ENCODE results near the gene LGALS9. TPM values are rescaled to one million over a fixed set of nuclear protein-coding genes. Genes with fewer than 3 reads are reported as not detected.
A peak's percentile ranks its signal among the peaks of the same experiment; 100 is the strongest.
"Not testable (repeated sequence)": the region's sequence is repeated elsewhere in the genome, so short reads cannot be mapped to it uniquely, and the experiment has no call there.

The LGALS9 gene
- total and polyA plus RNA-seq, 2 experiments from 2014 or later = 3.2 to 4.1 TPM

- TF ChIP-seq EZH2phosphoT487 (IDR thresholded peaks at IDR 0.05; ENCODE audit: insufficient read depth, low read depth) = no peak
- no peak for TF ChIP-seq EZH2 (IDR thresholded peaks at IDR 0.05; ENCODE audit: insufficient read depth, poor library complexity, severe bottlenecking)
- H3F3A ChIP-seq (ENCODE audit: insufficient read depth) = no peaks in the 10 kb centered on the region
- no peaks in the 10 kb centered on the region for H3K4me1 ChIP-seq (ENCODE audit: insufficient read depth)
- H3K4me3 ChIP-seq = no peak overlapping the region
- H3K27me3 ChIP-seq (replicated peaks; ENCODE audit: insufficient read depth) = no peaks in the 10 kb centered on the region
- H3K9me2 ChIP-seq (ENCODE audit: insufficient read depth) = no peaks in the 10 kb centered on the region
- no peak for DNase-seq
- H3K79me2 ChIP-seq (ENCODE audit: insufficient read depth) = no peaks in the 10 kb centered on the region
- H3K4me2 ChIP-seq (ENCODE audit: unreplicated experiment) = no peak overlapping the region
- 89 to 92% methylated on average over 3 of the region's 3 CpGs for WGBS, 2 experiments (ENCODE audit: low coverage in 1 of 2, low lambda C conversion rate in 2 of 2, missing lambda C conversion rate in 2 of 2)
- no peaks in the 10 kb centered on the region for H4K20me1 ChIP-seq (ENCODE audit: insufficient read depth)
- in situ Hi-C loops (cut with MboI) = loop anchor here (10.0 kb wide), 3 partner anchors 60 to 260 kb away; no protein-coding TSS in a partner anchor
- no peaks in the 10 kb centered on the region for H3K36me3 ChIP-seq (ENCODE audit: low read depth)
- H3K9ac ChIP-seq = no peak overlapping the region
- H2AFZ ChIP-seq = no peak overlapping the region
- H3K9me3 ChIP-seq (ENCODE audit: low read depth) = no peaks in the 10 kb centered on the region
- H3K27ac ChIP-seq = no peak overlapping the region
These were observed 6.4 kb upstream of the LGALS9 start for GRCh38 chr17:27624539-27624938.

GRCh38 chr17:27625856-27626255, 5.1 kb upstream of the LGALS9 start:
- H3K27me3 ChIP-seq (replicated peaks; ENCODE audit: insufficient read depth) = no peaks in the 10 kb centered on the region
- TF ChIP-seq EZH2 (IDR thresholded peaks at IDR 0.05; ENCODE audit: insufficient read depth, poor library complexity, severe bottlenecking) (no peak), EZH2phosphoT487 (IDR thresholded peaks at IDR 0.05; ENCODE audit: insufficient read depth, low read depth) (no peak)
- no peak for DNase-seq
- no peak overlapping the region for H3K4me3 ChIP-seq
- no peak overlapping the region for H3K27ac ChIP-seq
- H3K9me2 ChIP-seq (ENCODE audit: insufficient read depth) = no peaks in the 10 kb centered on the region
- H3F3A ChIP-seq (ENCODE audit: insufficient read depth) = peaks cover 8% of the 10 kb centered on the region; the same call in 1 of the 2 replicates
- H2AFZ ChIP-seq = no peak overlapping the region
- no peak overlapping the region for H3K9ac ChIP-seq
- H3K4me1 ChIP-seq (ENCODE audit: insufficient read depth) = peaks cover under 1% of the 10 kb centered on the region; the same call in 1 of the 2 replicates
- no peaks in the 10 kb centered on the region for H3K36me3 ChIP-seq (ENCODE audit: low read depth)
- no peak overlapping the region for H3K4me2 ChIP-seq (ENCODE audit: unreplicated experiment)
- in situ Hi-C loops (cut with MboI) = loop anchor here (10.0 to 25.0 kb wide), 4 partner anchors 59 to 259 kb away; no protein-coding TSS in a partner anchor
- no peaks in the 10 kb centered on the region for H3K79me2 ChIP-seq (ENCODE audit: insufficient read depth)
- H3K9me3 ChIP-seq (ENCODE audit: low read depth) = no peaks in the 10 kb centered on the region
- H4K20me1 ChIP-seq (ENCODE audit: insufficient read depth) = no peaks in the 10 kb centered on the region
- WGBS, 2 experiments (ENCODE audit: low coverage in 1 of 2, low lambda C conversion rate in 2 of 2, missing lambda C conversion rate in 2 of 2) = 85 to 90% methylated on average over 5 of the region's 5 CpGs

GRCh38 chr17:27627514-27627913, 3.5 kb upstream of the LGALS9 start:
- TF ChIP-seq EZH2 (IDR thresholded peaks at IDR 0.05; ENCODE audit: insufficient read depth, poor library complexity, severe bottlenecking) = no peak
- no peak for TF ChIP-seq EZH2phosphoT487 (IDR thresholded peaks at IDR 0.05; ENCODE audit: insufficient read depth, low read depth)
- no peak overlapping the region for H3K9ac ChIP-seq
- H3K4me1 ChIP-seq (ENCODE audit: insufficient read depth) = peaks cover 6% of the 10 kb centered on the region
- H3F3A ChIP-seq (ENCODE audit: insufficient read depth) = peaks cover 8% of the 10 kb centered on the region; the same call in 1 of the 2 replicates
- no peak overlapping the region for H3K4me2 ChIP-seq (ENCODE audit: unreplicated experiment)
- H3K4me3 ChIP-seq = no peak overlapping the region
- H3K9me2 ChIP-seq (ENCODE audit: insufficient read depth) = no peaks in the 10 kb centered on the region
- H3K79me2 ChIP-seq (ENCODE audit: insufficient read depth) = no peaks in the 10 kb centered on the region
- no peak overlapping the region for H2AFZ ChIP-seq
- no peak overlapping the region for H3K27ac ChIP-seq
- no peaks in the 10 kb centered on the region for H4K20me1 ChIP-seq (ENCODE audit: insufficient read depth)
- 84 to 86% methylated on average over 10 of the region's 10 CpGs for WGBS, 2 experiments (ENCODE audit: low coverage in 1 of 2, low lambda C conversion rate in 2 of 2, missing lambda C conversion rate in 2 of 2)
- no peaks in the 10 kb centered on the region for H3K9me3 ChIP-seq (ENCODE audit: low read depth)
- in situ Hi-C loops (cut with MboI) = loop anchor here (10.0 to 25.0 kb wide), 4 partner anchors 57 to 257 kb away; no protein-coding TSS in a partner anchor
- H3K36me3 ChIP-seq (ENCODE audit: low read depth) = no peaks in the 10 kb centered on the region
- no peaks in the 10 kb centered on the region for H3K27me3 ChIP-seq (replicated peaks; ENCODE audit: insufficient read depth)
- no peak for DNase-seq

GRCh38 chr17:27628376-27628775, 2.6 kb upstream of the LGALS9 start:
- in situ Hi-C loops (cut with MboI) = loop anchor here (10.0 to 25.0 kb wide), 4 partner anchors 56 to 256 kb away; no protein-coding TSS in a partner anchor
- no peak overlapping the region for H3K4me3 ChIP-seq
- H3K9ac ChIP-seq = no peak overlapping the region
- H3K9me3 ChIP-seq (ENCODE audit: low read depth) = no peaks in the 10 kb centered on the region
- H3K4me2 ChIP-seq (ENCODE audit: unreplicated experiment) = no peak overlapping the region
- H3K79me2 ChIP-seq (ENCODE audit: insufficient read depth) = no peaks in the 10 kb centered on the region
- H3F3A ChIP-seq (ENCODE audit: insufficient read depth) = peaks cover 8% of the 10 kb centered on the region; the same call in 1 of the 2 replicates
- no peaks in the 10 kb centered on the region for H3K9me2 ChIP-seq (ENCODE audit: insufficient read depth)
- WGBS, 2 experiments (ENCODE audit: low coverage in 1 of 2, low lambda C conversion rate in 2 of 2, missing lambda C conversion rate in 2 of 2) = 93 to 97% methylated on average over 5 of the region's 5 CpGs
- no peak for DNase-seq
- peaks cover 10% of the 10 kb centered on the region for H3K4me1 ChIP-seq (ENCODE audit: insufficient read depth)
- no peaks in the 10 kb centered on the region for H4K20me1 ChIP-seq (ENCODE audit: insufficient read depth)
- H3K36me3 ChIP-seq (ENCODE audit: low read depth) = no peaks in the 10 kb centered on the region
- H3K27ac ChIP-seq = no peak overlapping the region
- TF ChIP-seq EZH2 (IDR thresholded peaks at IDR 0.05; ENCODE audit: insufficient read depth, poor library complexity, severe bottlenecking) (no peak), EZH2phosphoT487 (IDR thresholded peaks at IDR 0.05; ENCODE audit: insufficient read depth, low read depth) (no peak)
- no peaks in the 10 kb centered on the region for H3K27me3 ChIP-seq (replicated peaks; ENCODE audit: insufficient read depth)
- H2AFZ ChIP-seq = no peak overlapping the region

- 25 to 27% methylated on average over 3 of the region's 3 CpGs for WGBS, 2 experiments (ENCODE audit: low coverage in 1 of 2, low lambda C conversion rate in 2 of 2, missing lambda C conversion rate in 2 of 2)
- not testable (repeated sequence) for H3K27ac ChIP-seq; H3K4me2 ChIP-seq (ENCODE audit: unreplicated experiment); H3K4me3 ChIP-seq; H3K9me2 ChIP-seq (ENCODE audit: insufficient read depth); H3K9me3 ChIP-seq (ENCODE audit: low read depth); H3K79me2 ChIP-seq (ENCODE audit: insufficient read depth); H2AFZ ChIP-seq; H3K36me3 ChIP-seq (ENCODE audit: low read depth); H3K27me3 ChIP-seq (replicated peaks; ENCODE audit: insufficient read depth); H3K9ac ChIP-seq; H3F3A ChIP-seq (ENCODE audit: insufficient read depth); H4K20me1 ChIP-seq (ENCODE audit: insufficient read depth)
- H3K4me1 ChIP-seq (ENCODE audit: insufficient read depth) = peaks cover 17% of the 10 kb centered on the region
- in situ Hi-C loops (cut with MboI) = loop anchor here (10.0 to 25.0 kb wide), 4 partner anchors 56 to 256 kb away; no protein-coding TSS in a partner anchor
- peak; percentile 74 for DNase-seq
These were observed 1.7 kb upstream of the LGALS9 start for GRCh38 chr17:27629260-27629659.
